B cell (primary cell): ENCODE results near the gene WSB2. TPM values are rescaled to one million over a fixed set of nuclear protein-coding genes. Genes with fewer than 3 reads are reported as not detected.

Source experiments
- ATAC-seq: fragments of 200-7000 bp; cut with Tn5 transposase; one replicate; pipeline ENCODE4 v1.10.0; 2021; ENCODE audit warnings: low read depth, mild to moderate bottlenecking, moderate number of reproducible peaks, moderate library complexity
- CTCF ChIA-PET: fragments of 350-600 bp; sonication (Branson Sonifier 250); formaldehyde crosslinking; loops from one replicate; lab custom pipeline; 2021; ENCODE audit warnings: antibody characterized with exemption, inconsistent platforms; lab: Charles Lee
- POLR2A ChIA-PET: fragments of 350-600 bp; sonication (Branson Sonifier 250); formaldehyde crosslinking; loops from one replicate; lab custom pipeline; 2021; ENCODE audit warnings: antibody characterized with exemption; lab: Charles Lee
- DNase-seq: peaks from one replicate; pipeline ENCODE4 v3.0.0; 2013
- H2AFZ ChIP-seq: 2 replicates; pipeline ENCODE4 v1.6.1; 2012; ENCODE audit warnings: mild to moderate bottlenecking, low read depth, low read length; ENCODE audit not compliant: insufficient read depth, poor library complexity, severe bottlenecking
- H3K27ac ChIP-seq, 2 donors: 1 replicate in 1 of 2; 2 replicates in 1 of 2; pipeline ENCODE4 v1.5.1; 2012 to 2013; ENCODE audit warnings: low read length in 2 of 2, mild to moderate bottlenecking in 2 of 2, moderate library complexity in 1 of 2
- H3K27me3 ChIP-seq, 4 experiments: fragments of 200-600 bp in 1 of 4; sonication (generic) in 1 of 4; replicated peaks in 1 of 4; 1 replicate in 2 of 4; 2 replicates in 2 of 4; pipeline versions ENCODE4 v1.6.1 to v1.7.0; 2013 to 2016; ENCODE audit warnings: low read length in 3 of 4, mild to moderate bottlenecking in 2 of 4, mixed read lengths in 1 of 4, moderate library complexity in 1 of 4; ENCODE audit not compliant: insufficient read depth in 4 of 4, control insufficient read depth in 3 of 4; ENCODE audit errors: control extremely low read depth in 1 of 4
- H3K36me3 ChIP-seq, 2 experiments: replicated peaks in 1 of 2; 1 replicate in 1 of 2; 2 replicates in 1 of 2; pipeline versions ENCODE4 v1.6.1 to v1.7.1; 2013; ENCODE audit warnings: low read length in 1 of 2; ENCODE audit not compliant: insufficient read depth in 2 of 2, control insufficient read depth in 1 of 2; ENCODE audit errors: control extremely low read depth in 1 of 2, extremely low read depth in 1 of 2
- H3K4me1 ChIP-seq, 2 donors: fragments of 200-600 bp in 1 of 2; sonication (generic) in 1 of 2; 1 replicate in 1 of 2; 2 replicates in 1 of 2; pipeline versions ENCODE4 v1.5.1 to v1.6.1; 2013 to 2017; ENCODE audit warnings: low read length in 2 of 2; ENCODE audit not compliant: control insufficient read depth in 2 of 2, insufficient read depth in 2 of 2
- H3K4me2 ChIP-seq: replicated peaks from 2 replicates; pipeline ENCODE3; 2012; ENCODE audit warnings: mild to moderate bottlenecking, low read depth, low read length; ENCODE audit not compliant: poor library complexity, severe bottlenecking
- H3K4me3 ChIP-seq, 5 experiments: fragments of 200-600 bp in 1 of 5; sonication (generic) in 1 of 5; 1 replicate in 3 of 5; 2 replicates in 2 of 5; pipeline versions ENCODE4 v1.5.1 to v1.7.0; 2011 to 2016; ENCODE audit warnings: low read length in 4 of 5, mild to moderate bottlenecking in 4 of 5, low read depth in 2 of 5, control low read depth in 1 of 5, moderate library complexity in 1 of 5; ENCODE audit not compliant: insufficient read depth in 1 of 5; ENCODE audit errors: control extremely low read depth in 1 of 5, extremely low read depth in 1 of 5
- H3K79me2 ChIP-seq: fragments of 200-600 bp; sonication (generic); one replicate; pipeline ENCODE4 v1.6.0; 2016; ENCODE audit warnings: low read length; ENCODE audit not compliant: control insufficient read depth, insufficient read depth
- H3K9ac ChIP-seq: fragments of 200-600 bp; sonication (generic); 2 replicates; pipeline ENCODE4 v1.6.1; 2017; ENCODE audit warnings: mild to moderate bottlenecking, low read length, moderate library complexity
- H3K9me3 ChIP-seq, 3 donors: one replicate each; pipeline versions ENCODE4 v1.6.1 to v1.7.1; 2013; ENCODE audit warnings: low read length in 2 of 3; ENCODE audit not compliant: control insufficient read depth in 2 of 3, insufficient read depth in 1 of 3; ENCODE audit errors: control extremely low read depth in 1 of 3
- H4K20me1 ChIP-seq: 2 replicates; pipeline ENCODE4 v1.6.0; 2012; ENCODE audit warnings: mild to moderate bottlenecking, low read length; ENCODE audit not compliant: insufficient read depth, control insufficient read depth, poor library complexity, severe bottlenecking
- H3K27ac Mint-ChIP-seq: one replicate; pipeline ENCODE4 v1.8.0; 2021; ENCODE audit warnings: mixed read lengths
- H3K27me3 Mint-ChIP-seq: one replicate; pipeline ENCODE4 v1.8.0; 2021; ENCODE audit warnings: mixed read lengths
- H3K4me1 Mint-ChIP-seq: one replicate; pipeline ENCODE4 v1.8.0; 2021; ENCODE audit warnings: mixed read lengths
- H3K4me3 Mint-ChIP-seq: one replicate; pipeline ENCODE4 v1.8.0; 2021; ENCODE audit warnings: mixed read lengths
- H3K9me3 Mint-ChIP-seq: one replicate; pipeline ENCODE4 v1.8.0; 2022; ENCODE audit warnings: mixed read lengths; ENCODE audit not compliant: insufficient read depth
- EZH2 ChIP-seq: IDR thresholded peaks from 2 replicates; pipeline ENCODE4 v1.6.1; 2012; ENCODE audit warnings: borderline replicate concordance, low read depth, mild to moderate bottlenecking, moderate library complexity, low read length; ENCODE audit not compliant: insufficient read depth, poor library complexity, severe bottlenecking
- WGBS: methylation state at CpG from one replicate; pipeline ENCODE4 v1.1.5; 2013; ENCODE audit warnings: missing lambda C conversion rate; ENCODE audit not compliant: insufficient coverage; 5-methylcytosine and 5-hydroxymethylcytosine counted together
- intact Hi-C: fragments of 100-400 bp; cut with micrococcal nuclease; formaldehyde crosslinking; loops from one replicate; pipeline ENCODE4 v1.10.0; 2022
- polyA plus RNA-seq: library from polyadenylated mRNA; depleted of rRNA; stranded (reverse); fragments of >200 nt; gene quantifications from 2 replicates; pipeline ENCODE4 v1.2.3, GENCODE V29; 2012
- total RNA-seq, 2 donors: library from RNA; stranded (reverse); fragments of 120-200 nt in 1 of 2; gene quantifications; 1 replicate in 1 of 2; 2 replicates in 1 of 2; pipeline versions ENCODE4 v1.2.3 to v1.2.4, GENCODE V29; 2013 to 2022
- TF ChIP-seq, protein P1 (sequence below): fragments of 200-600 bp; IDR thresholded peaks from one replicate; pipeline ENCODE4 v1.8.0; 2022; ENCODE audit warnings: antibody characterized with exemption, mild to moderate bottlenecking

Gene WSB2
- total and polyA plus RNA-seq, 2 donors (not counting 1 experiment from before 2014, with no cell fraction given) = 12.3 to 21.4 TPM

- Histone ChIP-seq H2AFZ (no peak overlapping the region), H3K79me2 (no peaks in the 10 kb centered on the region), H3K4me1 (no peaks in the 10 kb centered on the region), H3K4me3 (no peak overlapping the region), H3K4me2 (no peak overlapping the region), H3K9me3 (peaks cover 0 to 7% (median 0%) of the 10 kb centered on the region in 3 donors), H3K9ac (no peak overlapping the region), H4K20me1 (no peaks in the 10 kb centered on the region), H3K27me3 (no peaks in the 10 kb centered on the region), H3K27ac (no peak overlapping the region), H3K36me3 (no peaks in the 10 kb centered on the region)
- intact Hi-C loops = no loop called here
- no CpG with 5 or more reads among the region's 2 CpGs for WGBS
- ATAC-seq (no peak), DNase-seq (no peak)
- TF ChIP-seq, protein P1, sequence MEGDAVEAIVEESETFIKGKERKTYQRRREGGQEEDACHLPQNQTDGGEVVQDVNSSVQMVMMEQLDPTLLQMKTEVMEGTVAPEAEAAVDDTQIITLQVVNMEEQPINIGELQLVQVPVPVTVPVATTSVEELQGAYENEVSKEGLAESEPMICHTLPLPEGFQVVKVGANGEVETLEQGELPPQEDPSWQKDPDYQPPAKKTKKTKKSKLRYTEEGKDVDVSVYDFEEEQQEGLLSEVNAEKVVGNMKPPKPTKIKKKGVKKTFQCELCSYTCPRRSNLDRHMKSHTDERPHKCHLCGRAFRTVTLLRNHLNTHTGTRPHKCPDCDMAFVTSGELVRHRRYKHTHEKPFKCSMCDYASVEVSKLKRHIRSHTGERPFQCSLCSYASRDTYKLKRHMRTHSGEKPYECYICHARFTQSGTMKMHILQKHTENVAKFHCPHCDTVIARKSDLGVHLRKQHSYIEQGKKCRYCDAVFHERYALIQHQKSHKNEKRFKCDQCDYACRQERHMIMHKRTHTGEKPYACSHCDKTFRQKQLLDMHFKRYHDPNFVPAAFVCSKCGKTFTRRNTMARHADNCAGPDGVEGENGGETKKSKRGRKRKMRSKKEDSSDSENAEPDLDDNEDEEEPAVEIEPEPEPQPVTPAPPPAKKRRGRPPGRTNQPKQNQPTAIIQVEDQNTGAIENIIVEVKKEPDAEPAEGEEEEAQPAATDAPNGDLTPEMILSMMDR = no peak
- no peak for TF ChIP-seq EZH2
- Mint-ChIP-seq H3K27ac (no peak overlapping the region), H3K27me3 (peaks cover 5% of the 10 kb centered on the region), H3K4me1 (no peaks in the 10 kb centered on the region), H3K9me3 (peaks cover 3% of the 10 kb centered on the region), H3K4me3 (no peak overlapping the region)
- CTCF ChIA-PET = no interaction called here
- POLR2A ChIA-PET = no interaction called here
Measured at GRCh38 chr12:117998719-117999118, 62.3 kb downstream of the WSB2 start.

DNA sequence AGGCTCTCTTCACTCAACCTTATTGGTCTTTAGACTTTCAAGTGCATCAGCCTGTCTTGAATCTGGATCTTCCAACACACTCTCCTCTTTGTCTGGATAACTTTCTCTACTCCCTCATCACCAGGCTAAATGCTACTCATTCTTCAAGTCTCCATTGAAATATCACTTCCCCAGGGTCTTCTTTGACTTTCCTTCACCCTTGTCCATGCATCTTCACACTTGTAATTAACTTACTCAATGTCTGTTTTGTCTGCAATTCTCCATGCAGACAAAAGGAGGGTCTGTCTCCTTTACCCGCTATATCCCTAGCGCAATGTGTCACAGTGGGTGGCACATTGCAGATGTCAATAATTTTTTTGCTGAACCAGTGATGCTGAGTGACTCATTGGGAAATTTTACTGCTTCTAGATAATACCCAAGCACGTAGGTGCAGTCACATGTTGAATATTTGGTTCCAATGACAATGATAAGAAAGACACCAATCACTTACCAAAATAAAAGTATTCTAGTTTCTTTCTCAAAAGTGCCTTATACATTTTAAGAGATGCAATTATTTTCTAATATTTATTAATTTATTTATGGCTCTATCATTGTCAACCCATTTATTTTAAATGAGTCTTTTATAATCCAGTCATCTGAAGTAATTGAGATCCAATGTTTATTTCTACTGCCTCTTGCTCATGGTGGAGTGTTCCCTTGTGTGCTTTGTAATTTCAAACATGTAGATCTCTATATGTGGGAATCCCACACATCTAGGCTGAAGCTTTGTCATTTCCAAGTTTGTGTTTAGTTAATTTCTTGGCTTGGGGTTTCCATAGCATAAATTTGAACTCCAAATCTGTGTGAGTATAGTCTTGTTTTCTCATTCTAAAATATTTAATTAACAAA is 66.2 kb downstream of the WSB2 start:
- no peak overlapping the region for H3K4me3 Mint-ChIP-seq
- no CpG with 5 or more reads among the region's 3 CpGs for WGBS
- peaks cover 0 to 7% (median 0%) of the 10 kb centered on the region in 3 donors for H3K9me3 ChIP-seq
- H3K79me2 ChIP-seq = no peaks in the 10 kb centered on the region
- H4K20me1 ChIP-seq = no peaks in the 10 kb centered on the region
- no peak overlapping the region for H3K27ac Mint-ChIP-seq
- CTCF ChIA-PET = no interaction called here
- peaks cover under 1% of the 10 kb centered on the region for H3K9me3 Mint-ChIP-seq
- no peak overlapping the region for H3K9ac ChIP-seq
- DNase-seq = no peak
- H3K4me1 ChIP-seq = no peaks in the 10 kb centered on the region
- no peak overlapping the region for H3K27ac ChIP-seq
- no peak for ATAC-seq
- H2AFZ ChIP-seq = no peak overlapping the region
- H3K4me1 Mint-ChIP-seq = no peaks in the 10 kb centered on the region
- H3K36me3 ChIP-seq = no peaks in the 10 kb centered on the region
- no peak overlapping the region for H3K4me2 ChIP-seq
- H3K27me3 Mint-ChIP-seq = peaks cover 10% of the 10 kb centered on the region
- POLR2A ChIA-PET = no interaction called here
- no peaks in the 10 kb centered on the region for H3K27me3 ChIP-seq
- TF ChIP-seq, protein P1 = no peak
- TF ChIP-seq EZH2 = no peak
- intact Hi-C loops = no loop called here
- H3K4me3 ChIP-seq = no peak overlapping the region
